HepG2 (cell line): ENCODE data around the gene LDLRAD3. TPM values are rescaled to one million over a fixed set of nuclear protein-coding genes. Genes with fewer than 3 reads are reported as not detected.

Experiments
- ATAC-seq: fragments of 200-7000 bp; cut with Tn5 transposase; 3 replicates; pipeline ENCODE4 v1.9.1; 2020; ENCODE audit warnings: mild to moderate bottlenecking, moderate library complexity
- BruUV-seq: library from RNA; stranded (reverse); fragments of 400-500 nt; replicated peaks from 2 replicates; lab custom pipeline; 2021; lab: Mats Ljungman, UMichigan
- CTCF ChIA-PET: fragments of 300-600 bp; formaldehyde crosslinking; extraction: SDS; loops from one replicate; lab custom pipeline; 2021; ENCODE audit warnings: low total read pairs, inconsistent platforms, low intra/inter-chr PET ratio; lab: Yijun Ruan, JAX
- POLR2A ChIA-PET: fragments of 350-600 bp; sonication (Branson Sonifier 250); formaldehyde crosslinking; loops from one replicate; lab custom pipeline; 2020; ENCODE audit warnings: antibody characterized with exemption, inconsistent platforms; lab: Yijun Ruan, JAX
- DNase-seq: peaks from one replicate; pipeline ENCODE4 v3.0.0-alpha.2; 2015; ENCODE audit warnings: low spot score
- FAIRE-seq: peaks from 3 replicates; lab custom pipeline; 2011; peaks lifted over from hg19 to GRCh38; lab: Jason Lieb, UNC
- H2AFZ ChIP-seq: one replicate; pipeline ENCODE4 v1.6.1; 2011; ENCODE audit warnings: low read length, inconsistent platforms
- H3K27ac ChIP-seq: fragments of 300-600 bp; 3 replicates; pipeline ENCODE4 v1.8.0; 2011; ENCODE audit warnings: mixed run types, mild to moderate bottlenecking, mixed read lengths, low read length, inconsistent platforms; ENCODE audit not compliant: insufficient read depth; ENCODE audit errors: extremely low read length
- H3K27me3 ChIP-seq, 2 experiments: fragments of 200-600 bp in 1 of 2; 2 replicates in 1 of 2; 3 replicates in 1 of 2; pipeline versions ENCODE4 v1.6.0 to v1.8.0; 2011; ENCODE audit warnings: low read length in 2 of 2, mild to moderate bottlenecking in 2 of 2, moderate library complexity in 2 of 2, inconsistent platforms in 1 of 2; ENCODE audit not compliant: insufficient read depth in 2 of 2, control insufficient read depth in 1 of 2
- H3K36me3 ChIP-seq, 2 experiments: fragments of 200-600 bp in 1 of 2; replicated peaks in 1 of 2; 2 replicates in 1 of 2; 3 replicates in 1 of 2; pipeline versions ENCODE4 v1.5.1 to v1.8.0; 2011; ENCODE audit warnings: low read length in 2 of 2, inconsistent platforms in 1 of 2; ENCODE audit not compliant: insufficient read depth in 2 of 2, control insufficient read depth in 1 of 2
- H3K4me1 ChIP-seq: 2 replicates; pipeline ENCODE4 v1.5.1; 2012; ENCODE audit warnings: low read length, inconsistent platforms; ENCODE audit not compliant: insufficient read depth
- H3K4me2 ChIP-seq: 2 replicates; pipeline ENCODE4 v1.6.0; 2011; ENCODE audit warnings: low read depth, low read length, inconsistent platforms
- H3K4me3 ChIP-seq, 3 experiments: fragments of 200-600 bp in 1 of 3; sonication (generic), shearing (Covaris generic) in 1 of 3; replicated peaks in 1 of 3; 2 replicates each; pipeline ENCODE4 v1.5.1; 2011 to 2016; ENCODE audit warnings: low read length in 3 of 3, inconsistent platforms in 2 of 3, low read depth in 2 of 3, mild to moderate bottlenecking in 2 of 3, control low read depth in 1 of 3, mixed read lengths in 1 of 3; ENCODE audit not compliant: insufficient read depth in 1 of 3
- H3K79me2 ChIP-seq: one replicate; pipeline ENCODE4 v1.6.1; 2011; ENCODE audit warnings: low read length, inconsistent platforms; ENCODE audit not compliant: insufficient read depth
- H3K9ac ChIP-seq: 2 replicates; pipeline ENCODE4 v1.6.0; 2011; ENCODE audit warnings: mild to moderate bottlenecking, low read depth, low read length, inconsistent platforms; ENCODE audit not compliant: insufficient read depth
- H3K9me3 ChIP-seq: 2 replicates; pipeline ENCODE4 v1.5.1; 2012; ENCODE audit warnings: mild to moderate bottlenecking, low read length
- H4K20me1 ChIP-seq: 2 replicates; pipeline ENCODE4 v1.6.0; 2011; ENCODE audit warnings: inconsistent platforms, mild to moderate bottlenecking, low read length, moderate library complexity; ENCODE audit not compliant: insufficient read depth
- FOSL2 ChIP-seq: sonication (generic); formaldehyde crosslinking; IDR thresholded peaks from 2 replicates; pipeline ENCODE4 v1.4.0; 2020; ENCODE audit warnings: missing genetic modification reagents
- IRF9 ChIP-seq: sonication (generic); formaldehyde crosslinking; IDR thresholded peaks from 2 replicates; pipeline ENCODE4 v1.8.0; 2022; ENCODE audit warnings: missing genetic modification reagents, mild to moderate bottlenecking, borderline replicate concordance
- PAF1 ChIP-seq: IDR thresholded peaks from 2 replicates; pipeline ENCODE4 v1.6.1; 2016; ENCODE audit warnings: missing genetic modification reagents, missing compliant biosample characterization
- TAF15 ChIP-seq: fragments of 200-400 bp; formaldehyde crosslinking; IDR thresholded peaks from one replicate; pipeline ENCODE4 v1.6.1; 2018; ENCODE audit warnings: mild to moderate bottlenecking, low read depth, low read length; ENCODE audit not compliant: poor library complexity, severe bottlenecking
- THRA ChIP-seq: sonication (generic); formaldehyde crosslinking; IDR thresholded peaks from 2 replicates; pipeline ENCODE4 v1.4.0; 2020; ENCODE audit warnings: missing genetic modification reagents, borderline replicate concordance
- ZNF282 ChIP-seq: fragments of 450-650 bp; IDR thresholded peaks from 2 replicates; pipeline ENCODE4 v1.6.1; 2018; ENCODE audit not compliant: partially characterized antibody
- ZNF550 ChIP-seq: sonication (generic); formaldehyde crosslinking; IDR thresholded peaks from 2 replicates; pipeline ENCODE4 v1.4.0; 2020; ENCODE audit warnings: mild to moderate bottlenecking, missing genetic modification reagents, borderline replicate concordance
- ZNF740 ChIP-seq: sonication (generic); formaldehyde crosslinking; IDR thresholded peaks from 2 replicates; pipeline ENCODE4 v1.4.0; 2020; ENCODE audit warnings: missing genetic modification reagents
- WGBS: methylation state at CpG from one replicate; pipeline ENCODE4 v1.1.6; 2017; ENCODE audit warnings: low lambda C conversion rate; 5-methylcytosine and 5-hydroxymethylcytosine counted together
- in situ Hi-C: cut with HindIII; loops from 2 replicates; pipeline ENCODE4 v1.10.0; 2017; ENCODE audit warnings: low pct_unique_long_range_greater_than_20kb; ENCODE audit not compliant: extremely low pct_ligation_motif_present
- intact Hi-C: fragments of 100-400 bp; cut with micrococcal nuclease; formaldehyde crosslinking; loops from one replicate; pipeline ENCODE4 v1.10.0; 2022; ENCODE audit not compliant: unreplicated experiment
- polyA plus RNA-seq, 8 experiments: library from polyadenylated mRNA; depleted of rRNA in 3 of 8; stranded (reverse) in 7 of 8; unstranded in 1 of 8; fragments of >200 nt; fragmentation: Illumina TruSeq in 4 of 8; extraction: Trizol in 4 of 8; gene quantifications; 2 replicates each; pipeline versions ENCODE4 v1.2.1 to v1.2.3, GENCODE V29; 2011 to 2016; ENCODE audit warnings: low read depth in 4 of 8, missing spikeins in 1 of 8, mixed read lengths in 1 of 8; ENCODE audit not compliant: insufficient read depth in 1 of 8
- total RNA-seq, 5 experiments: library from RNA; depleted of rRNA; stranded (reverse); fragments of >200 nt; fragmentation: Illumina TruSeq; extraction: Trizol; gene quantifications; 2 replicates each; pipeline ENCODE4 v1.2.3, GENCODE V29; 2016; ENCODE audit warnings: low read depth in 1 of 5

The LDLRAD3 gene
- total and polyA plus RNA-seq, 2 of the 13 experiments (the other 11 are each of a cell fraction or from before 2014, with no cell fraction given), result 0.50 to 0.60 TPM

GRCh38 chr11:35969089-35970042, 25.5 kb downstream of the LDLRAD3 start:
- no peaks in the 10 kb centered on the region for H4K20me1 ChIP-seq
- in situ Hi-C loops (no loop called here), intact Hi-C loops (no loop called here)
- ChIA-PET POLR2A (no interaction called here), CTCF (no interaction called here)
- no peak overlapping the region for H2AFZ ChIP-seq
- H3K36me3 ChIP-seq, result no peaks in the 10 kb centered on the region
- H3K4me2 ChIP-seq, result no peak overlapping the region
- DNase-seq, result no peak
- H3K9ac ChIP-seq, result no peak overlapping the region
- no peak for ATAC-seq
- TF ChIP-seq ZNF282 (no peak), ZNF550 (CRISPR knock-in tag) (no peak), THRA (CRISPR knock-in tag) (no peak), FOSL2 (CRISPR knock-in tag) (no peak), IRF9 (CRISPR knock-in tag) (no peak), TAF15 (no peak), ZNF740 (no peak), PAF1 (no peak)
- H3K4me1 ChIP-seq, result no peaks in the 10 kb centered on the region
- WGBS, result 11% methylated on average over 9 of the region's 10 CpGs
- H3K9me3 ChIP-seq, result peaks cover 2% of the 10 kb centered on the region; the same call in 1 of the 2 replicates
- no peaks in the 10 kb centered on the region; a peak in 1 of 5 replicates for H3K27me3 ChIP-seq
- H3K27ac ChIP-seq, result no peak overlapping the region
- no peaks in the 10 kb centered on the region for H3K79me2 ChIP-seq
- no TSS peak for BruUV-seq
- FAIRE-seq, result no peak
- H3K4me3 ChIP-seq, result no peak overlapping the region
